ENCODE results near the gene RAB33A.

GRCh38 chrX:130204647-130205046 lies 32.9 kb downstream of the RAB33A start:
- TF ChIP-seq CTCF (IDR thresholded peaks at IDR 0.05) (no peak), POLR2A (IDR thresholded peaks at IDR 0.05) (no peak)
